HG03108 (cell line): ENCODE measurements around the gene ADGB.
"Not testable (repeated sequence)": the region's sequence is repeated elsewhere in the genome, so short reads cannot be mapped to it uniquely, and the experiment has no call there.

Experiments used
- ATAC-seq: cut with Tn5 transposase; IDR thresholded peaks from one replicate; pipeline ENCODE4 v1.9.1; 2021; ENCODE audit warnings: moderate library complexity; ENCODE audit not compliant: unreplicated experiment

The ADGB gene

GRCh38 chr6:146598772-146599405, at the start of gene ADGB:
TSS of gene ADGB (plus strand) at chr6:146598972. CDS start at chr6:146599041, 69 bp downstream.
- no peak for ATAC-seq

- ATAC-seq, result no peak
Measured at GRCh38 chr6:146550911-146551310, 47.9 kb upstream of the ADGB start.

GRCh38 chr6:146551545-146551944, 47.2 kb upstream of the ADGB start:
- ATAC-seq, result no peak

GRCh38 chr6:146553377-146554135, 45.2 kb upstream of the ADGB start:
- ATAC-seq, result no peak

GRCh38 chr6:146560607-146561006, 38.2 kb upstream of the ADGB start:
- no peak for ATAC-seq

GRCh38 chr6:146566661-146567060, 32.1 kb upstream of the ADGB start:
- ATAC-seq, result not testable (repeated sequence)

GRCh38 chr6:146568619-146569018, 30.2 kb upstream of the ADGB start:
- ATAC-seq, result not testable (repeated sequence)

- no peak for ATAC-seq
Measured at GRCh38 chr6:146574211-146574610, 24.6 kb upstream of the ADGB start.

- no peak for ATAC-seq
Measured at GRCh38 chr6:146578054-146578453, 20.7 kb upstream of the ADGB start.

GRCh38 chr6:146581968-146582367, 16.8 kb upstream of the ADGB start:
- ATAC-seq, result no peak

- ATAC-seq, result no peak
Measured at GRCh38 chr6:146582857-146583256, 15.9 kb upstream of the ADGB start.

- ATAC-seq, result no peak
Measured at GRCh38 chr6:146583966-146584365, 14.8 kb upstream of the ADGB start.

GRCh38 chr6:146587459-146587858, 11.3 kb upstream of the ADGB start:
- no peak for ATAC-seq

GRCh38 chr6:146590492-146590891, 8.3 kb upstream of the ADGB start:
- no peak for ATAC-seq

GRCh38 chr6:146592451-146592850, 6.3 kb upstream of the ADGB start:
- no peak for ATAC-seq

- ATAC-seq, result no peak
Measured at GRCh38 chr6:146593986-146594385, 4.8 kb upstream of the ADGB start.

GRCh38 chr6:146594495-146594894, 4.3 kb upstream of the ADGB start:
- ATAC-seq, result no peak

GRCh38 chr6:146595972-146596731, 2.6 kb upstream of the ADGB start:
- no peak for ATAC-seq

GRCh38 chr6:146601352-146601751, 2.6 kb downstream of the ADGB start:
- no peak for ATAC-seq

GRCh38 chr6:146602526-146602925, 3.8 kb downstream of the ADGB start:
- no peak for ATAC-seq

GRCh38 chr6:146613947-146614346, 15.2 kb downstream of the ADGB start:
- no peak for ATAC-seq

GRCh38 chr6:146620655-146621054, 21.9 kb downstream of the ADGB start:
- no peak for ATAC-seq
